Kidney capillary endothelial cell (primary cell): ENCODE results near the gene CSF3.
"Not testable (repeated sequence)": the region's sequence is repeated elsewhere in the genome, so short reads cannot be mapped to it uniquely, and the experiment has no call there.

ENCODE experiments used
- DNase-seq: peaks from one replicate; pipeline ENCODE4 v3.0.0-alpha.2; 2018; ENCODE audit warnings: low spot score

CSF3 gene

DNA sequence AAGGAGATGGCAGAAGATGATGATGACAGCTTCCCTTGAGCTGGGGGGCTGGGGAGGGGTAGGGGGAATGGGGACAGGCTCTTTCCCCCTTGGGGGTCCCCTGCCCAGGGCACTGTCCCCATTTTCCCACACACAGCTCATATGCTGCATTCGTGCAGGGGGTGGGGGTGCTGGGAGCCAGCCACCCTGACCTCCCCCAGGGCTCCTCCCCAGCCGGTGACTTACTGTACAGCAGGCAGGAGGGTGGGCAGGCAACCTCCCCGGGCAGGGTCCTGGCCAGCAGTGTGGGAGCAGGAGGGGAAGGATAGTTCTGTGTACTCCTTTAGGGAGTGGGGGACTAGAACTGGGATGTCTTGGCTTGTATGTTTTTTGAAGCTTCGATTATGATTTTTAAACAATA is 17.7 kb upstream of the CSF3 start:
- no peak for DNase-seq

DNA sequence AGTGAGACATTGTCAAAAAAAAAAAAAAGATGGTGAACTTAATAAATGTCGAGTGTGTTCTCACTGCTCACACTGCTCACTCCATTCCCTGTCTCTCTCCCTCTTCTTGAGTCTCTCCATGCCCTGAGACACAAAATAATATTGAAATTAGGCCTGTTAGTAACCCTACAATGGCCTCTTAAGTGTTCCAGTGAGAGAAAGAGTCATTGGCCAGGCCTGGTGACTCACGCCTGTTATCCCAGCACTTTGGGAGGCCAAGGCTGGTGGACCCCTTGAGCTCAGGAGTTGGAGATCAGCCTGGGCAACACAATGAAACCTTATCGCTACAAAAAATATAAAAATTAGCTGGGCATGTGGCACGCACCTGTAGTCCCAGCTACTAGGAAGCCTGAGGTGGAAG is 16.2 kb upstream of the CSF3 start:
- no peak for DNase-seq

DNA sequence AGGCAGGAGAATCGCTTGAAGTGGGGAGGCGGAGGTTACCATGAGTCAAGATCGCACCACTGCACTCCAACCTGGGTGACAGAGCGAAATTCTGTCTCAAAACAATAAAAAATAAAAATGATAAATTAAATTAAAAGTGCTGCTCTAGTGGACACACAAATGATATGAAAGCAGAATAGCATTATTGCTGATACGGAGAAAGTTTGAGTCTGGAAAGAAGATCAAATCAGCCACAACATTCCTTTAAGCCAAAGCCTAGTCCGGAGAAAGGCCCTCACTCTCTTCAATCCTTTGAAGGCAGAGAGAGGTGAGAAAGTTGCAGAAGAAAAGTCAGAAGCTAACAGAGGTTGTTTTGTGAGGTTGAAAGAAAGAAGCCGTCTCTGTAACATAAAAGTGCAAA is 15.1 kb upstream of the CSF3 start:
- DNase-seq: no peak

DNA sequence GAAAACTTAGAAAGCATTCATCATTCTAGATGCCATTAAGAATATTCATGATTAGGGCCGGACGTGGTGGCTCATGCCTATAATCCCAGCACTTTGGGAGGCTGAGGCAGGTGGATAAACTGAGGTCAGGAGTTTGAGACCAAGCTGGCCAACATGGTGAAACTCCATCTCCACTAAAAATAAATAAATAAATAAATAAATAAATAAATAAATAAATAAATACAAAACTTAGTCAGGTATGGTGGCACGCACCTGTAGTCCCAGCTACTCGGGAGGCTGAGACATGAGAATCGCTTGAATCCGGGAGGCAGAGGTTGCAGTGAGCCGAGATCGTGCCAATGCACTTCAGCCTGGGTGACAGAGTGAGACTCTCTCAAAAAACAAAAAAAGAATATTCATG is 13.9 kb upstream of the CSF3 start:
- not testable (repeated sequence) for DNase-seq

DNA sequence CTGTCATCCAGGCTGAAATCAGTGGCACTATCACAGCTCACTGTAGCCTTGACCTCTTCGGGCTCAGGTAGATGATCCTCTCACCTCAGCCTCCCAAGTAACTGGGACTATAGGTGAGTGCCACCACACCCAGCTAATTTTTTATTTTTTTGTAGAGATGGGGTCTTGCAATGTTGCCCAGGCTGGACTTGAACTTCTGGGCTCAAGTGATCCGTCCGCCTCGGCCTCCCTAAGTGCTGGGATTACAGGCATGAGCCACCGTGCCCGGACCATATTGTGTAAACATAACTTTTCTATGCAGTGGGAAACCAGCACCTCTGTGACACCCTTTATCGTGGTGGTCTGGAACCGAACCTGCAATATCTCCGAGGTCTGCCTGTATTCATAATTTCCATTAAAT is 11.2 kb upstream of the CSF3 start:
- DNase-seq: no peak

DNA sequence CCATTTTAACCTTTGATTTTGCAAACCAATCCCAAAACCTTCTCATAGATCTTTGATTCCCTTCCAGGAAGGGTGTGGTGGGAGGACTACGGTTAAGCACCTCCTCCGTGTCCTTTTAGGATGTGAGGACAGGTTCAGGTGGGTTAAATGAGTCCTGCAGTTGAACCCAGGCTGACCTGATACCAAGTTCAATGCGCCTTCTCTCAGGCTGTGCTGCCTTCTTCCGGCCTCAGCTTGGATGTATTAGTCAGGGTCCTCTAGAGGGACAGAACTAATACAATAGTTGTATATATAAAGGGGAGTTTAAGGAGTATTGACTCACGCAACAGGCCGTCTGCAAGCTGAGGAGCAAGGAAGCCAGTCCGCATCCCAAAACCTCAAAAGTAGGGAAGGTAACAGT is 10.5 kb upstream of the CSF3 start:
- DNase-seq: no peak

DNA sequence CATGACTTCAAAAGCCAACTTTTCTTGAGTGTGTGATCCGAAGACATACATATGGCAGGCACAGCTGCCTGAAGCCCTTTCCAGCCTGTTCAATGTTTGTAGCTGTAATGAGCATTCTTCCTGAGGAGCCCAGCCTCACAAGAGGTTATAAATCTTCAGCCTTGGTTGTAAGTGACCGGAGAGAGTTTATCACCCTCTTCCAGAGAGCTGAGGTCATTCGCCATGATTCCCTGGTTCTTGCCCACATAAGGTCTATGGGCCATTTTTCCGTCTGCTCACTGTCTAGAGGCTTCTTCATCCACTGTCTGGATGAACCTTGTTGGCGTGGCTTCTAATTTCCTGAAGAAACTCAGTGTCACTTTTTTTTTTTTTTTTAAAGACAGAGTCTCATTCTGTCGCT is 9.7 kb upstream of the CSF3 start:
- DNase-seq: no peak

DNA sequence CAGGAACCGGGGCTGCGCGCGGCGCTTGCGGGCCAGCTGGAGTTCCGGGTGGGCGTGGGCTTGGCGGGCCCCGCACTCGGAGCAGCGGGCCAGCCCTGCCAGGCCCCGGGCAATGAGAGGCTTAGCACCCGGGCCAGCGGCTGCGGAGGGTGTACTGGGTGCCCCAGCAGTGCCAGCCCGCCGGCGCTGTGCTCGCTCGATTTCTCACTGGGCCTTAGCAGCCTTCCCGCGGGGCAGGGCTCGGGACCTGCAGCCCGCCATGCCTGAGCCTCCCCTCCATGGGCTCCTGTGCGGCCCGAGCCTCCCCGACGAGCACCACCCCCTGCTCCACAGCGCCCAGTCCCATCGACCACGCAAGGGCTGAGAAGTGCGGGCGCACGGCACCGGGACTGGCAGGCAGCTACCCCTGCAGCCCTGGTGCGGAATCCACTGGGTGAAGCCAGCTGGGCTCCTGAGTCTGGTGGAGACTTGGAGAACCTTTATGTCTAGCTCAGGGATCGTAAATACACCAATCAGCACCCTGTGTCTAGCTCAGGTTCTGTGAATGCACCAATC is 4.2 kb upstream of the CSF3 start:
- DNase-seq: not testable (repeated sequence)

DNA sequence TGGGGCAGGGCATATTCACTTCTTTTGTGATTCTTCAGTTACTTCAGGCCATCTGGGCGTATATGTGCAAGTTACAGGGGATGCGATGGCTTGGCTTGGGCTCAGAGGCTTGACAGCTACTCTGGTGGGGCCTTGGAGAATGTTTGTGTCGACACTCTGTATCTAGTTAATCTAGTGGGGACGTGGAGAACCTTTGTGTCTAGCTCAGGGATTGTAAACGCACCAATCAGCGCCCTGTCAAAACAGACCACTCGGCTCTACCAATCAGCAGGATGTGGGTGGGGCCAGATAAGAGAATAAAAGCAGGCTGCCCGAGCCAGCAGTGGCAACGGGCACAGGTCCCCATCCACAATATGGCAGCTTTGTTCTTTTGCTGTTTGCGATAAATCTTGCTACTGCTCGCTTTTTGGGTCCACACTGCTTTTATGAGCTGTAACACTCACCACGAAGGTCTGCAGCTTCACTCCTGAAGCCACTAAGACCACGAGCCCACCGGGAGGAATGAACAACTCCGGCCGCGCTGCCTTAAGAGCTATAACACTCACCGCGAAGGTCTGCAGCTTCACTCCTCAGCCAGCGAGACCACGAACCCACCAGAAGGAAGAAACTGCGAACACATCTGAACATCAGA is 3.1 kb upstream of the CSF3 start:
- DNase-seq: not testable (repeated sequence)

DNA sequence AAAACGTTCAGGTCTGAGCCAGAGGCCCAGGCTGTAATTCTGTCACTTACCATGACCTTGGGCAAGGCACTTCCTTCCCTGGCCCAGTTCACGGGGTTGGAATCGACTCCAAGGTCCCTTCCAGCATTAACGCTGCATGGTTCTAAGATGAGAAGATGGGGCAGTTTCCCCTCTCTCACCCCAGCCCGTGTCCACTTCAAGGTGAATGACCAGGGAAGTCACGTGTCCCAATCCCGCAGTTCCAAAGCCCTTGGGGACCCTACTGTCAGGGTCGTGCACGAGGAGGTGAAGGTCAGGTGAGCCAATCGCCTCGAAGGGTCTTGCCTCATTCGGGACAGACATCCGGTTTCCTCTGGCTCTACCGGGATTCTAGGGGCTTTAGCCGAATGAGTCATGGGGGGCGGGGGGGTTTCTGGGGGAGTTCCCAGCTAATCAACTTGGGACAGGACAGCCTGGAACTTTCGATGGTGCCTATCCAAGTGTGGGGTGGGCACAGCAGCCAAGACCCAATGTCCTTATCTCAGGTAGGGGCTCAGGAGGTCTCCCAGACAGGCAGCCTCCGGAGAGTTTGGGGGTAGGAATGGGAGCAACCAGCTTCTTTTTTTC is 762 bp upstream of the CSF3 start:
- DNase-seq: peak; percentile 70

DNA sequence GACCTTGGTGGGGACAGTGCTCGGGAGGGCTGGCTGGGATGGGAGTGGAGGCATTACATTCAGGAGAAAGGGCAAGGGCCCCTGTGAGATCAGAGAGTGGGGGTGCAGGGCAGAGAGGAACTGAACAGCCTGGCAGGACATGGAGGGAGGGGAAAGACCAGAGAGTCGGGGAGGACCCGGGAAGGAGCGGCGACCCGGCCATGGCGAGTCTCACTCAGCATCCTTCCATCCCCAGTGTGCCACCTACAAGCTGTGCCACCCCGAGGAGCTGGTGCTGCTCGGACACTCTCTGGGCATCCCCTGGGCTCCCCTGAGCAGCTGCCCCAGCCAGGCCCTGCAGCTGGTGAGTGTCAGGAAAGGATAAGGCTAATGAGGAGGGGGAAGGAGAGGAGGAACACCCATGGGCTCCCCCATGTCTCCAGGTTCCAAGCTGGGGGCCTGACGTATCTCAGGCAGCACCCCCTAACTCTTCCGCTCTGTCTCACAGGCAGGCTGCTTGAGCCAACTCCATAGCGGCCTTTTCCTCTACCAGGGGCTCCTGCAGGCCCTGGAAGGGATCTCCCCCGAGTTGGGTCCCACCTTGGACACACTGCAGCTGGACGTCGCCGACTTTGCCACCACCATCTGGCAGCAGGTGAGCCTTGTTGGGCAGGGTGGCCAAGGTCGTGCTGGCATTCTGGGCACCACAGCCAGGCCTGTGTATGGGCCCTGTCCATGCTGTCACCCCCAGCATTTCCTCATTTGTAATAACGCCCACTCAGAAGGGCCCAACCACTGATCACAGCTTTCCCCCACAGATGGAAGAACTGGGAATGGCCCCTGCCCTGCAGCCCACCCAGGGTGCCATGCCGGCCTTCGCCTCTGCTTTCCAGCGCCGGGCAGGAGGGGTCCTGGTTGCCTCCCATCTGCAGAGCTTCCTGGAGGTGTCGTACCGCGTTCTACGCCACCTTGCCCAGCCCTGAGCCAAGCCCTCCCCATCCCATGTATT is 1.1 kb downstream of the CSF3 start:
- DNase-seq: no peak

DNA sequence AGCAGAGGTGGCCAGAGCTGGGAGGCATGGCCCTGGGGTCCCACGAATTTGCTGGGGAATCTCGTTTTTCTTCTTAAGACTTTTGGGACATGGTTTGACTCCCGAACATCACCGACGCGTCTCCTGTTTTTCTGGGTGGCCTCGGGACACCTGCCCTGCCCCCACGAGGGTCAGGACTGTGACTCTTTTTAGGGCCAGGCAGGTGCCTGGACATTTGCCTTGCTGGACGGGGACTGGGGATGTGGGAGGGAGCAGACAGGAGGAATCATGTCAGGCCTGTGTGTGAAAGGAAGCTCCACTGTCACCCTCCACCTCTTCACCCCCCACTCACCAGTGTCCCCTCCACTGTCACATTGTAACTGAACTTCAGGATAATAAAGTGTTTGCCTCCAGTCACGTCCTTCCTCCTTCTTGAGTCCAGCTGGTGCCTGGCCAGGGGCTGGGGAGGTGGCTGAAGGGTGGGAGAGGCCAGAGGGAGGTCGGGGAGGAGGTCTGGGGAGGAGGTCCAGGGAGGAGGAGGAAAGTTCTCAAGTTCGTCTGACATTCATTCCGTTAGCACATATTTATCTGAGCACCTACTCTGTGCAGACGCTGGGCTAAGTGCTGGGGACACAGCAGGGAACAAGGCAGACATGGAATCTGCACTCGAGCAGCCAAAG is 2.3 kb downstream of the CSF3 start:
- DNase-seq: no peak

DNA sequence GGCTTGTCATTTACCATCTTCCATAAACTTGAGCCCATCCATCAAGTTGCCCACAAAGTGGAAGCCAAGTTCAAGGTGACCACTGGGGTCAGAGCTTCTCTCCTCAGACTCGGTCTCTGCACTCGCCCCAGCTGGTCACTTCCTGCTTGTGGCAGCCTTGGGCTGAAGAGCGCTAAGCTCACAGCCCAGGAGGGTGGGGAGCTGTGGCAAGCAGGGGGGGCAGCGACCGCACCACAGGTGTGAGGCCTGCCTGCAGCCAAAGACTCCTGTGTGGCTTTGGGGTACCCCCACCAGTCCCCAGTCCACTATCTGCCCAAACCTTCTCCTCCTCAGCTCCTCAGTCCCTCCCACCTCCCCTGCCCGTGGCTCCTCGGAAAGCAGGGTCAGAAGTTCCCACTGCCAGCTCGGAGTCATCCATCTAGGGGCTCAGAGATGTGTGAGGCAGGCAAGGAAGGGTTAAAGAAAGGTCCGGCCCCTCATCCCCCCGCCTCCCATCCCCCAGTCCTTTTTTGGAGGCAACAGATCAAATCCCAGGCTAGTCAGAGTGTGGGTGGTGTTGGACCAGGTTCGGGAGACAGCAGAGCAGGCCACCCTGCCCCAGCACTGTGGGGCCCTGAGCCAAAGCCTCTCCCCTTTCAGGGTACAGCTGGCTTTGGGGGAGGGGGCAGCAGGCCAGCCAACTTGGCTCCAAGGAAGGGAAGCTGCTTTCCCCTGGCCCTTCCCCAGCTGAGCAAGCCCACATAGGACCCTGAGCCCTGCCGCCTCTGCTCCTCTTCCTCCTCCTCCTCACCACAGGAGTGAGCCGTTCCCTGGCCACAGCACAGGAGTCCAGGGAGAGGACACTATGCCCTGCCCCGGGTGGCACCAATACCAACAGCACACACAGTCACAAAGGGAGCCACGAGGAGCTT is 3.2 kb downstream of the CSF3 start:
- DNase-seq: no peak

DNA sequence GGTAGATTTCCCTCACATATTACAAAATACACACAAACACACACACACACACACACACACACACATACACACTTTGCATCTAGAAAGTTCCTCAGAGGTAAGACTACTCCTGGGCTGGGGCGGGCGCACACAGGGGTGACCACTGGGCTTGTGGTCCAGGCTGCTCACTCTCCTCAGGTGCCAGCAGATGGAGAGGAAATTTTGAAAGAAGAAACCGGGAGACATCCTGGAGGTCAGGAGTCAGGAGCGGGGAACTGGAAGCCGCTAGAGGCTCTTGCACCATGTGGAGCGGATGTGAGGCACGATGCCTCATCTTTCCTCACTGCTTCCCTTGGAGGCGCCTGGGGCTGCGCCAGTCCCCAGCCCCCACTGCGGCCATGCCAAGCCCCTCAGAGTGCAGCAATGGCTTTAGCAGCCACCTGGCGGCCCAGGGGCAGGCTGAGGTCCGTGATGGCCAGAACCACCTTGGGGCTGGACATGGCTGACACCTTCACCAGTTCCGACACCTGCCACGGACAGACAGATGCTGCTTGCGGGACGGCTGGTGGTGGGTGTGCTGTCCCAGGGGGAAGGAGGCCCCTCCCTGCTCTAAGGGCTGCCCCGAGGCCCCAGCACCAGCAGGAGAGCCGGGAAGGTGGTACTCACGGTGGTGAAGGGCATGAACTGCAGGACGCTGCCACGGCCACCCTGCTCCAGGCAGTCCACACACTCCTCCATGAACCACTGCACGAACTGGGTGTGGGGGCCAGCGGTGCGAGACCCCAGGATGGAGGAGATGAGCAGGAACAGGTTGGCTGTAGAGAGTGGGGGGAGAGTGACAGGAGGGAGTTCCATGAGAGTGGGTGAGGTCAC is 4.1 kb downstream of the CSF3 start:
- DNase-seq: peak; percentile 83

DNA sequence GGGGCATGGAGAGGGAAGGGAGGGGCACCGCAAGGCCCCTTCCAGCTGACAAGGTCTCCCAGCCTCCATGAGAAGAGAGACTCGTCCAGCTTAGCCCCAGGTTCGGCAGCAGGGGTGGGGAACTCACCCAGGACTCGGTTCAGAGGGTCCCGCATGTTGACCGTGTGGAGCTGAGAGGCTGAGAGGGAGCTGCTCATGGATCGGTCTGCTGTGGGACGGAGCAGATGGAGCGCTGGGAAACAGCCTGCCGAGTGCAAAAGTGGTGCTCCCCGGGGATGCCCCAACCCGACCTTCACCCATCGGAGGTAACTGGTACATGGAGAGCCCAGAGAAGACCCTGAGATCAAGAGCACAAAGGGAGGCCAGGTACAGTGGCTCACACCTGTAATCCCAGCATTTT is 4.9 kb downstream of the CSF3 start:
- no peak for DNase-seq

DNA sequence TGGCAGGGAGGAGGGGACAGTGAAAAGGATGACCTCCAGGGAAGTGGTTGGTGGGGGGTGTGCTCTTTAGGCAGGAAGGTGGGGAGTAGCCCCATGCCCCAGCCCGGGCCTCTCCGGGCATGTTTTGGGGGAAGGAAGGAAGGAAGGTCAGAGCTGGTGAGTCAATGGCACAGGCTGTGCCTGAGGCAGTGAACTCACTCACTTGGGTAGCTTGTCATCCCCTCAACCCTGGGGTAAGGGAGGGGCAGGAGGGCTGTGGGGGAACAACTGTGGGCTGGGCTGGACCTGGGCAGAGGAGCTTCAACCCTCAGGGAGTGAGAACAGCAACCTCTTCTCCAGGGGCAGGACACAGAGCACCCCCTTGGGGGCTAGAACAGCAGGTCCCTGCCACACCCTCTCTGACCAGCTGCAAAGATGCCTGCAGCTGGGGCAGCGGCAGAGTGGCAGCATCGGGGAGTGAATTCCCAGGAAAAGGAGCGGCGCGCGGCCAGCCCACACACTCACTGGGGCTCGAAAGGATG is 6.3 kb downstream of the CSF3 start:
- peak; percentile 81 for DNase-seq

DNA sequence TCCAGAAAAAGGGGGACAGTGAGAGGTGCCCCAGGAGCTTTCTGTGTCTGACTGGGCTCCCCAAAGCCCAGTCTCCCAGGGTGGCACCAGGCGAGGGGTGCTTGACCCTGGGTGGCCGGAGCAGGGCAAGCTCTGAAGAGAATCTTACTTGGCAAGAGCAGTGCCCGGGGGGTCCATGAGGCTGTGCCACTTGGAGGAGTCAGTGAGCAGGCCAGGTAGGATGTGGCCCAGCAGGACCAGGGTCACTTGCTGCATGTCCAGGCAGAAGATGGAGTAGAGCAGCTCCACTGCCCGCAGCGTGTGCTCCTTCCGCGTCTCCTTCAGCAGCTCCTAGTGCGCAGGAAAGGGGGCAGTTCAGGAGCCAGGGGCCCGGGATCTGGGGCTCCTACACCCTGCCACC is 7.3 kb downstream of the CSF3 start:
- no peak for DNase-seq

DNA sequence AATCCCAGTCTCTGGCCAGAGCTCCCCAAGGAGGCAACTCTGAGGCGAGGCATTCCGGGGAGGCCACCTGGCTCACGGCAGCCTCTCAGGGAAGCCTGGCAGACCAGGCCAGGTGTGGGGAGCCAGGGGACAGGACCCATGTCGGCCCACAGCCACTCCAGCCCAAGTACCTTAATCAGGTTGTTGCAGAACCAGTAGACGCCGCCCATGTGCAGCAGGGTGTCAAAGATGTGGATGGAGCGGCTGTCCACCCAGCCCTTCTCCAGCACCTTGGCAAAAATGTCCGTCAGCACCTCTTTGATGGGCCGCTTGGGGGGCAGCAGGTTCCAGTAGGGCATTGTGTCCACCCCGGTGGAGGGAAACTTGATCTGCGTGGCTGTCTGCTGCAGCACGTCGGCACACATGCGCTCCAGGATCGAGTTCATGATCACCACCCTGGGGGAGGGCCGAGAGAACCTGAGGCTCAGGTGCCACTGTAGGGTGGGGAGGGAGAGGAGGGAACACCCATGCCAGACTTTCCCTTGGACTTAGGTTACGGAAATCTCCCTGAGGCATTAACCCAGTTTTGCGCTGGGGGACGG is 7.8 kb downstream of the CSF3 start:
- no peak for DNase-seq

DNA sequence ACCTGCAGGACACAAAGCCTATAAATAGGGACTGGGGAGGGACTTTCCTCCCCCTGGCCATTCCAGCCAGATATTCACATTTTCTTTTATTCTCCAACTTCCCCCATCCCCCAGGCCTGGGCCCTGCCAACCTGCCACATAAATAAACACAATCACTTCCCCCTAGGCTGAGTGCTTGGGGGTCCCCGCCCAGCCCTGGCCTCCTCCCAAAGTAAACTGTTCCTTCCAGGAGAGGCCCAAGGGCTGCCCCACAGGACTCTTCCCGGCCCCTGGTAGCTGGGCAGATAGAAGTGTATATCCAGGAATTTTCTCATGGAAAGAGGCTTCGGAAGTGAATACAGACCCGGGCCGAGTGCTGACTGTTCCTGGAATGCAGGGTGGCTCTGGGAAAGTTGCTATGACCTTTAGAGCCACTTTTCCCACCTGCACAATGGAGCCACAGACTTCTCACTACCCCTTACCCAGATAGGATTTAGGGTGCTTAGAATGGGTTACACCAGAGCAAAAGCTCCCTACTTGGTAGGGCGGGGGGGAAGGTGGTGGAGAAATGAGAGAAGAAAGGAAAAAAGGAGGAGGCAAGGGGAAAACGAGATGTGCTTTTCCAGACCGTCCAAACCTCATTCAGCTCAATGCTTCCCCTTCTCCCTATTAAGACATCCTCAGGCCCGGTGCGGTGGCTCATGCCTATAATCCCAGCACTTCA is 8.5 kb downstream of the CSF3 start:
- DNase-seq: no peak
